ENCODE measurements around the gene PLEKHN1.
"Not testable (repeated sequence)": the region's sequence is repeated elsewhere in the genome, so short reads cannot be mapped to it uniquely, and the experiment has no call there.

The PLEKHN1 gene

GRCh38 chr1:975365-975764 lies 9.1 kb downstream of the PLEKHN1 start:
- DNase-seq = no peak

GRCh38 chr1:975896-976683 lies 9.8 kb downstream of the PLEKHN1 start:
- DNase-seq = peak; percentile 48

GRCh38 chr1:976791-977190 lies 10.5 kb downstream of the PLEKHN1 start:
- not testable (repeated sequence) for DNase-seq

GRCh38 chr1:978069-978834 lies 12.0 kb downstream of the PLEKHN1 start:
- no peak for DNase-seq

- no peak for DNase-seq
Measured at GRCh38 chr1:978835-979743, 12.8 kb downstream of the PLEKHN1 start.

- DNase-seq = no peak
Measured at GRCh38 chr1:979744-980072, 13.4 kb downstream of the PLEKHN1 start.

- no peak for DNase-seq
Measured at GRCh38 chr1:980137-980571, 13.9 kb downstream of the PLEKHN1 start.

GRCh38 chr1:980602-981395 lies 14.5 kb downstream of the PLEKHN1 start:
- no peak for DNase-seq

- DNase-seq = no peak
Measured at GRCh38 chr1:981491-981954, 15.2 kb downstream of the PLEKHN1 start.

GRCh38 chr1:981955-982558 lies 15.8 kb downstream of the PLEKHN1 start, which contains the start of gene PERM1:
TSS of gene PERM1 (minus strand) at chr1:982093. CDS start at chr1:981029, 1,064 bp downstream.
- DNase-seq = no peak

- no peak for DNase-seq
Measured at GRCh38 chr1:982765-983436, 16.6 kb downstream of the PLEKHN1 start.

- DNase-seq = no peak
Measured at GRCh38 chr1:983798-984475, 17.7 kb downstream of the PLEKHN1 start.

- no peak for DNase-seq
Measured at GRCh38 chr1:984476-984814, 18.2 kb downstream of the PLEKHN1 start.

- DNase-seq = no peak
Measured at GRCh38 chr1:985126-985525, 18.8 kb downstream of the PLEKHN1 start.

GRCh38 chr1:988061-988460 lies 21.8 kb downstream of the PLEKHN1 start:
- DNase-seq = not testable (repeated sequence)

- not testable (repeated sequence) for DNase-seq
Measured at GRCh38 chr1:991275-991674, 25.0 kb downstream of the PLEKHN1 start.

- DNase-seq = no peak
Measured at GRCh38 chr1:991895-992294, 25.6 kb downstream of the PLEKHN1 start.

GRCh38 chr1:992362-992761 lies 26.1 kb downstream of the PLEKHN1 start:
- DNase-seq = no peak

- DNase-seq = no peak
Measured at GRCh38 chr1:993379-993995, 27.2 kb downstream of the PLEKHN1 start.

- DNase-seq = not testable (repeated sequence)
Measured at GRCh38 chr1:994546-994945, 28.3 kb downstream of the PLEKHN1 start.

All from NCI-H226 (cell line).